HepG2 (cell line): ENCODE results near the gene RABL6. TPM values are rescaled to one million over a fixed set of nuclear protein-coding genes. Genes with fewer than 3 reads are reported as not detected.

Experiments used
- AGO1 ChIP-seq: fragments of 200-400 bp; formaldehyde crosslinking; IDR thresholded peaks from 2 replicates; pipeline ENCODE4 v1.6.1; 2017; ENCODE audit warnings: mild to moderate bottlenecking, low read depth, low read length, moderate library complexity; ENCODE audit not compliant: poor library complexity, severe bottlenecking
- EEA1 ChIP-seq: sonication (generic); formaldehyde crosslinking; IDR thresholded peaks from 2 replicates; pipeline ENCODE4 v1.5.1; 2020; ENCODE audit warnings: mild to moderate bottlenecking, missing genetic modification reagents, borderline replicate concordance
- HDAC6 ChIP-seq: fragments of 200-600 bp; sonication (generic); IDR thresholded peaks from 2 replicates; pipeline ENCODE4 v1.7.0; 2017; ENCODE audit warnings: mild to moderate bottlenecking, antibody characterized with exemption, low read length, low read depth
- HOXA3 ChIP-seq: sonication (generic); formaldehyde crosslinking; IDR thresholded peaks from 2 replicates; pipeline ENCODE4 v1.5.0; 2020; ENCODE audit warnings: missing genetic modification reagents
- IKZF1 ChIP-seq: fragments of 450-650 bp; IDR thresholded peaks from 2 replicates; pipeline ENCODE4 v1.7.1; 2016
- IRF2 ChIP-seq: IDR thresholded peaks from 2 replicates; pipeline ENCODE4 v1.6.1; 2018; ENCODE audit warnings: missing genetic modification reagents, missing compliant biosample characterization
- ISX ChIP-seq: sonication (generic); formaldehyde crosslinking; conservative IDR thresholded peaks from 2 replicates; pipeline ENCODE4 v1.5.0; 2020; ENCODE audit warnings: missing genetic modification reagents
- KDM5A ChIP-seq: fragments of 200-600 bp; sonication (generic); IDR thresholded peaks from 2 replicates; pipeline ENCODE4 v1.7.0; 2018; ENCODE audit warnings: antibody characterized with exemption, mild to moderate bottlenecking, low read length, borderline replicate concordance
- NR1H2 ChIP-seq: sonication (generic); formaldehyde crosslinking; IDR thresholded peaks from 2 replicates; pipeline ENCODE4 v1.8.1; 2022; ENCODE audit warnings: low read depth, missing genetic modification reagents, borderline replicate concordance
- RBM22 ChIP-seq: fragments of 200-400 bp; formaldehyde crosslinking; optimal IDR thresholded peaks from 2 replicates; pipeline ENCODE3; 2017; ENCODE audit warnings: mild to moderate bottlenecking, low read length, moderate library complexity
- TAF1 ChIP-seq: sonication (generic); formaldehyde crosslinking; IDR thresholded peaks from 2 replicates; pipeline ENCODE4 v1.4.0; 2020; ENCODE audit warnings: missing genetic modification reagents
- TBP ChIP-seq: sonication (generic); formaldehyde crosslinking; IDR thresholded peaks from 2 replicates; pipeline ENCODE4 v1.5.0; 2020; ENCODE audit warnings: missing genetic modification reagents
- TFAP4 ChIP-seq: sonication (generic); IDR thresholded peaks from 2 replicates; pipeline ENCODE4 v1.6.1; 2016; ENCODE audit warnings: low read depth, borderline replicate concordance
- THRA ChIP-seq: sonication (generic); formaldehyde crosslinking; IDR thresholded peaks from 2 replicates; pipeline ENCODE4 v1.4.0; 2020; ENCODE audit warnings: missing genetic modification reagents, borderline replicate concordance
- ZFP36 ChIP-seq: fragments of 150-350 bp; IDR thresholded peaks from 2 replicates; pipeline ENCODE4 v1.6.1; 2018; ENCODE audit warnings: borderline replicate concordance, low read length, low read depth; ENCODE audit not compliant: partially characterized antibody
- ZFY ChIP-seq: sonication (generic); formaldehyde crosslinking; IDR thresholded peaks from 2 replicates; pipeline ENCODE4 v1.4.0; 2020; ENCODE audit warnings: missing genetic modification reagents
- ZKSCAN8 ChIP-seq: IDR thresholded peaks from 2 replicates; pipeline ENCODE4 v1.6.1; 2016; ENCODE audit warnings: borderline replicate concordance, missing genetic modification reagents, missing compliant biosample characterization
- ZNF296 ChIP-seq: sonication (generic); formaldehyde crosslinking; conservative IDR thresholded peaks from 2 replicates; pipeline ENCODE4 v1.5.0; 2020; ENCODE audit warnings: mild to moderate bottlenecking, missing genetic modification reagents
- ZNF3 ChIP-seq: IDR thresholded peaks from 2 replicates; pipeline ENCODE4 v1.7.0; 2017; ENCODE audit warnings: inconsistent platforms
- ZNF441 ChIP-seq: sonication (generic); formaldehyde crosslinking; IDR thresholded peaks from 2 replicates; pipeline ENCODE4 v1.7.0; 2021; ENCODE audit warnings: missing genetic modification reagents, borderline replicate concordance
- ZNF607 ChIP-seq: sonication (generic); formaldehyde crosslinking; IDR thresholded peaks from 2 replicates; pipeline ENCODE4 v1.5.1; 2020; ENCODE audit warnings: missing genetic modification reagents, mild to moderate bottlenecking, borderline replicate concordance
- ZSCAN9 ChIP-seq: IDR thresholded peaks from 2 replicates; pipeline ENCODE4 v1.6.1; 2016; ENCODE audit warnings: borderline replicate concordance
- polyA plus RNA-seq, 8 experiments: library from polyadenylated mRNA; depleted of rRNA in 3 of 8; stranded (reverse) in 7 of 8; unstranded in 1 of 8; fragments of >200 nt; fragmentation: Illumina TruSeq in 4 of 8; extraction: Trizol in 4 of 8; gene quantifications; 2 replicates each; pipeline versions ENCODE4 v1.2.1 to v1.2.3, GENCODE V29; 2011 to 2016; ENCODE audit warnings: low read depth in 4 of 8, missing spikeins in 1 of 8, mixed read lengths in 1 of 8; ENCODE audit not compliant: insufficient read depth in 1 of 8
- total RNA-seq, 5 experiments: library from RNA; depleted of rRNA; stranded (reverse); fragments of >200 nt; fragmentation: Illumina TruSeq; extraction: Trizol; gene quantifications; 2 replicates each; pipeline ENCODE4 v1.2.3, GENCODE V29; 2016; ENCODE audit warnings: low read depth in 1 of 5
- TF ChIP-seq, protein P1 (sequence below): IDR thresholded peaks from 2 replicates; pipeline ENCODE4 v1.6.1; 2016; ENCODE audit warnings: low read depth

Gene RABL6
- total and polyA plus RNA-seq, 2 of the 13 experiments (the other 11 are each of a cell fraction or from before 2014, with no cell fraction given) = 81.5 to 125 TPM

DNA sequence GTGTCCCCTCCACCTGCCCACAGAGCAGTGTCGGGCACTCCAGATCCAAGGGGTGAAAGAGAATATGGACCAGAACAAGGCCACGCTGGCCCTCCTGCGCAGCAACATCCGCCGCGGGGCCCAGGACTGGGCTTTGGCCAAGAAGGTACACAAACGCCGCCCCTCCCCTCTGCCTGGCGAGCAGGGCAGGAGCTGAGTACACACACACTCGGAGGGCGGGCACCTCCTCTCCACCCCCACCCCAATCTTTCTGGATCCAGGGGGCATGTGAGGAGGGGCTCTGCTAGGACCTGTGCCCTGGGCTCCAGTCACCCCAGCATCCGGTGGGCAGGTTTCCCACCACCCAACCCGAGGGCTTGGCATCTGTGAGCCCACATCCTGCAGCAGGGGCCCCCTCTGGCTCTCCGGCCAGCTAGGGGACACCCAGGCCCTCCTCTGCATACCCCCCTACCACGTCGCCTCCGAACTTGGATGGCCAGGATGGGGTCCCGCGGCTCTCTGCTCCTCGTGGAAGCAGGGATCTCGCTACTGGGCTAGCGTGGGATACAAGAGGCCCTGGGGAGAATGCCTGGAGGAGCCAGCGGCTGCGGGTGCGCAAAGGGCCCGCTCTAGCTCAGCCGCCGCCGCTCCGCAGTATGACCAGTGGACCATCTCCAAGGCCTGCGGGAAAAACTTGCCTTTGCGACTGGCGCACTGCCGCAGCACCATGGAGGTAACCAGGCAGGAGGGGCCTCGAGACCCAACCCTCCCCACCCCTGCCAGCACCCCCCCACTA lies 8.5 kb upstream of the RABL6 start (continued):
- TF ChIP-seq, protein P1, sequence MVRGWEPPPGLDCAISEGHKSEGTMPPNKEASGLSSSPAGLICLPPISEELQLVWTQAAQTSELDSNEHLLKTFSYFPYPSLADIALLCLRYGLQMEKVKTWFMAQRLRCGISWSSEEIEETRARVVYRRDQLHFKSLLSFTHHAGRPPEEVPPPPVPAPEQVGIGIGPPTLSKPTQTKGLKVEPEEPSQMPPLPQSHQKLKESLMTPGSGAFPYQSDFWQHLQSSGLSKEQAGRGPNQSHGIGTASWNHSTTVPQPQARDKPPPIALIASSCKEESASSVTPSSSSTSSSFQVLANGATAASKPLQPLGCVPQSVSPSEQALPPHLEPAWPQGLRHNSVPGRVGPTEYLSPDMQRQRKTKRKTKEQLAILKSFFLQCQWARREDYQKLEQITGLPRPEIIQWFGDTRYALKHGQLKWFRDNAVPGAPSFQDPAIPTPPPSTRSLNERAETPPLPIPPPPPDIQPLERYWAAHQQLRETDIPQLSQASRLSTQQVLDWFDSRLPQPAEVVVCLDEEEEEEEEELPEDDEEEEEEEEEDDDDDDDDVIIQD (CRISPR knock-in tag) = peak; percentile 62; the same call in 1 of the 2 replicates
- TF ChIP-seq TBP (CRISPR knock-in tag) (no peak), HOXA3 (CRISPR knock-in tag) (peak; percentile 85), ZNF3 (no peak), NR1H2 (CRISPR knock-in tag) (no peak), IKZF1 (no peak), TAF1 (CRISPR knock-in tag) (peak; percentile 70; the same call in 1 of the 2 replicates), RBM22 (no peak), ZKSCAN8 (CRISPR knock-in tag) (no peak), ZNF296 (CRISPR knock-in tag) (no peak; the same call in none of the 2 replicates), ZFP36 (no peak), TFAP4 (peak; percentile 52; the same call in 1 of the 2 replicates), THRA (CRISPR knock-in tag) (peak; percentile 52; the same call in 1 of the 2 replicates), ZSCAN9 (CRISPR knock-in tag) (peak; percentile 56; the same call in 1 of the 2 replicates), ZNF441 (CRISPR knock-in tag) (no peak), HDAC6 (no peak), AGO1 (peak; percentile 95), IRF2 (peak; percentile 81), KDM5A (no peak; the same call in 1 of the 2 replicates), ZFY (CRISPR knock-in tag) (peak; percentile 85), ISX (no peak), EEA1 (no peak), ZNF607 (CRISPR knock-in tag) (no peak)
